Measurements from ENCODE around the gene ACSM2B. TPM values are rescaled to one million over a fixed set of nuclear protein-coding genes. Genes with fewer than 3 reads are reported as not detected.

The ACSM2B gene
- polyA plus RNA-seq, 2 of the 4 experiments (the other 2 are of a cell fraction): not detected

DNA sequence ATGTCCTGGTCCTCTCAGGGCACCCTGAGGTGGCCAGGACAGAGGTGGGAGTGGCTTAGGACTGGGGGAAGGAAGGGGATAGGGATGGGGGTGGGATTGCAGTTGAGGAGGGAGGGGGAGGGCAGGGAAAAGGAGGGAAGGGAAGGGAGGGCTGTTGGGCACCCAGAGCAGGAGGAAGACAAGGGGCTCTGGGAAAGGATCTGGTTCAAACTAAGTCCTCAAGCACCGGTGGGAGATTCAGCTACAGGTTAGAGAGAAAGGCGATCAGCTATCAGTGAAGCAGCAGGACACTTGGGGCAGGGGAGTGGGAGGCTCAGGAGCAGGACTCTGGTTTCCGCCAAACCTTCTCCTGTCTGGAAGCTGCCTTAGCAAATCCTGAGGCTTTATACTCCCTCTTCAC is 44.6 kb upstream of the ACSM2B start:
- H3K4me2 ChIP-seq: no peak overlapping the region
- WGBS (ENCODE audit: missing lambda C conversion rate): 42% methylated on average over 3 of the region's 3 CpGs
- no peak overlapping the region for H3K4me3 ChIP-seq
- H3K27ac ChIP-seq: no peak overlapping the region
- FAIRE-seq (no peak), ATAC-seq (no peak), DNase-seq (ENCODE audit: low read depth in 1 of 2, low spot score in 1 of 2) (no peak)
- TF ChIP-seq ZNF302 (CRISPR knock-in tag; IDR thresholded peaks at IDR 0.05) (no peak), EP300 (IDR thresholded peaks at IDR 0.05) (no peak), FOXS1 (CRISPR knock-in tag; IDR thresholded peaks at IDR 0.05) (no peak), CHD4 (IDR thresholded peaks at IDR 0.05; ENCODE audit: borderline replicate concordance) (no peak), RAD21 (conservative IDR thresholded peaks at IDR 0.05 in 1 of 2, IDR thresholded peaks at IDR 0.05 in 1 of 2) (no peak), SMC3 (IDR thresholded peaks at IDR 0.05) (no peak), RARB (CRISPR knock-in tag; IDR thresholded peaks at IDR 0.05) (no peak), PHF8 (IDR thresholded peaks at IDR 0.05; ENCODE audit: borderline replicate concordance, low read depth) (no peak), FOSB (CRISPR knock-in tag; IDR thresholded peaks at IDR 0.05) (no peak), HEYL (CRISPR knock-in tag; IDR thresholded peaks at IDR 0.05) (no peak), EHF (CRISPR knock-in tag; IDR thresholded peaks at IDR 0.05) (no peak), FOSL2 (IDR thresholded peaks at IDR 0.05) (no peak), FOSL2 (CRISPR knock-in tag; IDR thresholded peaks at IDR 0.05) (no peak), MAZ (IDR thresholded peaks at IDR 0.05; ENCODE audit: borderline replicate concordance, low read depth, low read length) (no peak), HOXA7 (CRISPR knock-in tag; IDR thresholded peaks at IDR 0.05) (no peak)
- TF ChIP-seq, protein P1, sequence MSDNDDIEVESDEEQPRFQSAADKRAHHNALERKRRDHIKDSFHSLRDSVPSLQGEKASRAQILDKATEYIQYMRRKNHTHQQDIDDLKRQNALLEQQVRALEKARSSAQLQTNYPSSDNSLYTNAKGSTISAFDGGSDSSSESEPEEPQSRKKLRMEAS (IDR thresholded peaks at IDR 0.05): no peak
- TF ChIP-seq, protein P2, sequence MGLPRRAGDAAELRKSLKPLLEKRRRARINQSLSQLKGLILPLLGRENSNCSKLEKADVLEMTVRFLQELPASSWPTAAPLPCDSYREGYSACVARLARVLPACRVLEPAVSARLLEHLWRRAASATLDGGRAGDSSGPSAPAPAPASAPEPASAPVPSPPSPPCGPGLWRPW (IDR thresholded peaks at IDR 0.05): no peak
- TF ChIP-seq, protein P3, sequence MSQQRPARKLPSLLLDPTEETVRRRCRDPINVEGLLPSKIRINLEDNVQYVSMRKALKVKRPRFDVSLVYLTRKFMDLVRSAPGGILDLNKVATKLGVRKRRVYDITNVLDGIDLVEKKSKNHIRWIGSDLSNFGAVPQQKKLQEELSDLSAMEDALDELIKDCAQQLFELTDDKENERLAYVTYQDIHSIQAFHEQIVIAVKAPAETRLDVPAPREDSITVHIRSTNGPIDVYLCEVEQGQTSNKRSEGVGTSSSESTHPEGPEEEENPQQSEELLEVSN (IDR thresholded peaks at IDR 0.05; ENCODE audit: borderline replicate concordance, low read depth): no peak
- TF ChIP-seq, protein P4, sequence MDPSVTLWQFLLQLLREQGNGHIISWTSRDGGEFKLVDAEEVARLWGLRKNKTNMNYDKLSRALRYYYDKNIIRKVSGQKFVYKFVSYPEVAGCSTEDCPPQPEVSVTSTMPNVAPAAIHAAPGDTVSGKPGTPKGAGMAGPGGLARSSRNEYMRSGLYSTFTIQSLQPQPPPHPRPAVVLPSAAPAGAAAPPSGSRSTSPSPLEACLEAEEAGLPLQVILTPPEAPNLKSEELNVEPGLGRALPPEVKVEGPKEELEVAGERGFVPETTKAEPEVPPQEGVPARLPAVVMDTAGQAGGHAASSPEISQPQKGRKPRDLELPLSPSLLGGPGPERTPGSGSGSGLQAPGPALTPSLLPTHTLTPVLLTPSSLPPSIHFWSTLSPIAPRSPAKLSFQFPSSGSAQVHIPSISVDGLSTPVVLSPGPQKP (IDR thresholded peaks at IDR 0.05; ENCODE audit: low read depth, low read length): no peak
- H3K9me3 ChIP-seq: no peaks in the 10 kb centered on the region
- CTCF ChIA-PET: no interaction called here
- no peaks in the 10 kb centered on the region for H3K4me1 ChIP-seq
- POLR2A ChIA-PET: no interaction called here

DNA sequence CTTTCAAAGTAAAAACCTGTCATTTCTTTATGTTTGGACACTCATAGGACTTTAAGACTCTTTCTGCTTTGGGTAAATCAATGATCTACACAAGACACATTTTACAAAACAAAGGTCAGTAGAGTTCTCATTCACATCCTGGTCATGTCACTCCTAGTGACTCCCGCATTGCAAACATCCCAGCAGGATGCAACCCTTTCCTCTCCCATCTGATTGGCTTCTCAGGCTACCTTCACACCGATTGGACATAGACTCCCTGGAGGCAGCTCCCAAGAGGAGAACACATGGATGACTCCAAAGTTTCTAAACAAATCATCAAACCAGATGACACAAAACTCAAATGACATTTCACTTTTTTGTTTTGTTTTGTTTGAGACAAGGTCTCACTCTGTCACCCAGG is 43.8 kb upstream of the ACSM2B start:
- CTCF ChIA-PET: no interaction called here
- WGBS (ENCODE audit: missing lambda C conversion rate): 30% methylated on average over 2 of the region's 2 CpGs

DNA sequence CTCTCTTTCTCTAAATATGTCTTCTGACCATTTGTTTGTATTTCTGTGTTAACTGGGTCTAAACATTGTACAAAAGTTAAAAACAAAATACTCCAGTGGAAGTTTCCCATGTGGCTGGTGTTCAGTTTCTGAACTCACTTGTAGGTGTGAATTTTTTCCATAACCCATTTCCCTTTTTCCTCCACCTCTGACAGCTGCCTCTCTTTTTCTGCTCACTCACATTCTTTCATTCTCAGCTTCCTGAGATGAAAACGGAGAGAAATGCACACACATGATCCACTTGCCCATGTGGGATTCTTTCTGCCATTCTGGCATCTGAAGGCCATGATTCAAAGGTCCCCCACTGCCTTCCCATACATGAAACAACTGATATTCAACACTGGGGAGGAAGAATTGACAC is 41.1 kb upstream of the ACSM2B start:
- TF ChIP-seq ZFP36 (IDR thresholded peaks at IDR 0.05; ENCODE audit: borderline replicate concordance, partially characterized antibody): no peak
- no peak for TF ChIP-seq ZNF302 (CRISPR knock-in tag; IDR thresholded peaks at IDR 0.05)
- no peak for TF ChIP-seq TP53 (CRISPR knock-in tag; IDR thresholded peaks at IDR 0.05)
- TF ChIP-seq KDM5A (IDR thresholded peaks at IDR 0.05): no peak
- TF ChIP-seq HOXB13 (CRISPR knock-in tag; IDR thresholded peaks at IDR 0.05; ENCODE audit: low read depth): no peak
- no peak for TF ChIP-seq EHF (CRISPR knock-in tag; IDR thresholded peaks at IDR 0.05)
- no peak for TF ChIP-seq FOXS1 (CRISPR knock-in tag; IDR thresholded peaks at IDR 0.05)
- no peak for TF ChIP-seq MAFK (IDR thresholded peaks at IDR 0.05; ENCODE audit: partially characterized antibody)
- TF ChIP-seq RAD21 (conservative IDR thresholded peaks at IDR 0.05 in 1 of 2, IDR thresholded peaks at IDR 0.05 in 1 of 2): no peak
- Histone ChIP-seq H3K4me3 (no peak overlapping the region), H3K27ac (no peak overlapping the region), H3K4me2 (no peak overlapping the region), H3K4me1 (no peaks in the 10 kb centered on the region), H3K9me3 (no peaks in the 10 kb centered on the region)
- FAIRE-seq (no peak), ATAC-seq (no peak), DNase-seq (ENCODE audit: low read depth in 1 of 2, low spot score in 1 of 2) (no peak)
- ChIA-PET POLR2A (no interaction called here), CTCF (no interaction called here)
- WGBS (ENCODE audit: missing lambda C conversion rate): 0% methylated on average over 1 of the region's 1 CpG

More for the DNA sequence above, 43.8 kb upstream of the ACSM2B start:
- H3K4me1 ChIP-seq: no peaks in the 10 kb centered on the region
- no peak for TF ChIP-seq KDM5A (IDR thresholded peaks at IDR 0.05)
- DNase-seq (ENCODE audit: low read depth in 1 of 2, low spot score in 1 of 2) (no peak), ATAC-seq (no peak), FAIRE-seq (no peak)
- no peak overlapping the region for H3K4me3 ChIP-seq
- POLR2A ChIA-PET: no interaction called here
- H3K4me2 ChIP-seq: no peak overlapping the region
- no peak overlapping the region for H3K27ac ChIP-seq
- H3K9me3 ChIP-seq: no peaks in the 10 kb centered on the region

All from A549 (cell line).